WTC11 (cell line): Measurements from ENCODE around the gene ACADVL. TPM values are rescaled to one million over a fixed set of nuclear protein-coding genes. Genes with fewer than 3 reads are reported as not detected.
A peak's percentile ranks its signal among the peaks of the same experiment; 100 is the strongest.
"Not testable (repeated sequence)": the region's sequence is repeated elsewhere in the genome, so short reads cannot be mapped to it uniquely, and the experiment has no call there.

ENCODE experiments used
- ATAC-seq: fragments of 200-7000 bp; cut with Tn5 transposase; 2 replicates; pipeline ENCODE4 v1.10.0; 2021; ENCODE audit warnings: mild to moderate bottlenecking, moderate library complexity
- CTCF ChIA-PET: fragments of 300-600 bp; sonication (Branson Sonifier 250); formaldehyde crosslinking; loops from one replicate; lab custom pipeline; 2021; ENCODE audit warnings: antibody characterized with exemption; lab: Charles Lee
- POLR2A ChIA-PET: fragments of 350-600 bp; sonication (Branson Sonifier 250); formaldehyde crosslinking; loops from one replicate; lab custom pipeline; 2021; ENCODE audit warnings: antibody characterized with exemption; lab: Charles Lee
- DNase-seq: peaks from one replicate; pipeline ENCODE4 v3.0.0; 2021; ENCODE audit warnings: low spot score
- H3K27ac Mint-ChIP-seq: 2 replicates; pipeline ENCODE4 v1.8.0; 2021; ENCODE audit warnings: mixed read lengths
- H3K27me3 Mint-ChIP-seq: 2 replicates; pipeline ENCODE4 v1.8.0; 2021; ENCODE audit warnings: low read depth, mild to moderate bottlenecking, moderate library complexity, mixed read lengths
- H3K36me3 Mint-ChIP-seq: 2 replicates; pipeline ENCODE4 v1.8.0; 2021; ENCODE audit warnings: mixed read lengths
- H3K4me1 Mint-ChIP-seq: 2 replicates; pipeline ENCODE4 v1.8.0; 2022; ENCODE audit warnings: mixed read lengths
- H3K4me3 Mint-ChIP-seq: 2 replicates; pipeline ENCODE4 v1.8.0; 2021; ENCODE audit warnings: mild to moderate bottlenecking, moderate library complexity, mixed read lengths
- H3K9me3 Mint-ChIP-seq: 2 replicates; pipeline ENCODE4 v1.8.0; 2021; ENCODE audit warnings: mixed read lengths
- ATF1 ChIP-seq: sonication (generic); formaldehyde crosslinking; IDR thresholded peaks from 2 replicates; pipeline ENCODE4 v1.8.1; 2023; ENCODE audit warnings: mild to moderate bottlenecking, moderate library complexity, missing genetic modification reagents
- CTCF ChIP-seq: fragments of 200-600 bp; IDR thresholded peaks from 2 replicates; pipeline ENCODE4 v1.8.0; 2022; ENCODE audit warnings: antibody characterized with exemption
- ETV6 ChIP-seq: sonication (generic); formaldehyde crosslinking; IDR thresholded peaks from 2 replicates; pipeline ENCODE4 v1.8.1; 2022; ENCODE audit warnings: mild to moderate bottlenecking, missing genetic modification reagents
- FOXK1 ChIP-seq: sonication (generic); formaldehyde crosslinking; IDR thresholded peaks from 2 replicates; pipeline ENCODE4 v1.8.0; 2022; ENCODE audit warnings: mild to moderate bottlenecking, moderate library complexity, missing genetic modification reagents
- FOXP4 ChIP-seq: sonication (generic); formaldehyde crosslinking; IDR thresholded peaks from 2 replicates; pipeline ENCODE4 v1.8.0; 2022; ENCODE audit warnings: mild to moderate bottlenecking, missing genetic modification reagents
- GABPB1 ChIP-seq: sonication (generic); formaldehyde crosslinking; IDR thresholded peaks from 2 replicates; pipeline ENCODE4 v1.8.1; 2023; ENCODE audit warnings: mild to moderate bottlenecking, missing genetic modification reagents
- IRF2 ChIP-seq: sonication (generic); formaldehyde crosslinking; IDR thresholded peaks from 2 replicates; pipeline ENCODE4 v1.8.0; 2022; ENCODE audit warnings: low read depth, missing genetic modification reagents, borderline replicate concordance
- JAZF1 ChIP-seq: fragments of 250-450 bp; sonication (Bioruptor Pico); IDR thresholded peaks from 2 replicates; pipeline ENCODE4 v1.9.0; 2021; ENCODE audit warnings: moderate library complexity, mild to moderate bottlenecking, inconsistent platforms
- MYBL2 ChIP-seq: sonication (generic); formaldehyde crosslinking; IDR thresholded peaks from 2 replicates; pipeline ENCODE4 v1.8.1; 2023; ENCODE audit warnings: mild to moderate bottlenecking, moderate library complexity, missing genetic modification reagents
- NR1H2 ChIP-seq: sonication (generic); formaldehyde crosslinking; IDR thresholded peaks from 2 replicates; pipeline ENCODE4 v1.9.0; 2021; ENCODE audit warnings: mild to moderate bottlenecking, moderate library complexity, missing genetic modification reagents
- NR2C2 ChIP-seq: sonication (generic); formaldehyde crosslinking; IDR thresholded peaks from 2 replicates; pipeline ENCODE4 v1.8.0; 2022; ENCODE audit warnings: mild to moderate bottlenecking, missing genetic modification reagents
- TCF7 ChIP-seq: sonication (generic); formaldehyde crosslinking; IDR thresholded peaks from 2 replicates; pipeline ENCODE4 v1.8.0; 2022; ENCODE audit warnings: mild to moderate bottlenecking, low read depth, missing genetic modification reagents, moderate library complexity
- TP53 ChIP-seq: sonication (generic); formaldehyde crosslinking; IDR thresholded peaks from 2 replicates; pipeline ENCODE4 v1.8.1; 2023; ENCODE audit warnings: mild to moderate bottlenecking, missing genetic modification reagents
- ZNF121 ChIP-seq: sonication (generic); formaldehyde crosslinking; IDR thresholded peaks from 2 replicates; pipeline ENCODE4 v1.8.0; 2023; ENCODE audit warnings: missing genetic modification reagents
- ZNF219 ChIP-seq: sonication (generic); formaldehyde crosslinking; IDR thresholded peaks from 2 replicates; pipeline ENCODE4 v1.8.0; 2023; ENCODE audit warnings: missing genetic modification reagents, mild to moderate bottlenecking, borderline replicate concordance
- ZNF423 ChIP-seq: fragments of 250-450 bp; sonication (Bioruptor Pico); IDR thresholded peaks from 2 replicates; pipeline ENCODE4 v2.1.2; 2022; ENCODE audit warnings: mild to moderate bottlenecking, moderate library complexity
- total RNA-seq: library from RNA; stranded (reverse); gene quantifications from 3 replicates; pipeline ENCODE4 v1.2.3, GENCODE V29; 2021
- TF ChIP-seq, protein P1 (sequence below): fragments of 250-450 bp; sonication (Bioruptor Pico); IDR thresholded peaks from 2 replicates; pipeline ENCODE4 v1.9.0; 2021; ENCODE audit warnings: moderate library complexity, mild to moderate bottlenecking, inconsistent platforms, borderline replicate concordance
- TF ChIP-seq, protein P2 (sequence below): sonication (generic); formaldehyde crosslinking; IDR thresholded peaks from 2 replicates; pipeline ENCODE4 v1.8.1; 2023; ENCODE audit warnings: mild to moderate bottlenecking, missing genetic modification reagents, moderate library complexity

ACADVL gene
- total RNA-seq, 1 experiment from 2014 or later: 236 TPM

- H3K36me3 Mint-ChIP-seq: no peaks in the 10 kb centered on the region
- DNase-seq (no peak), ATAC-seq (no peak)
- peaks cover 10% of the 10 kb centered on the region for H3K27me3 Mint-ChIP-seq
- peaks cover 12% of the 10 kb centered on the region for H3K4me1 Mint-ChIP-seq
- 0 out of 2 replicates have a peak within 1 kb of the TSS, but pooled peaks have one; percentile 46 for H3K27ac Mint-ChIP-seq
- POLR2A ChIA-PET: no interaction called here
- TF ChIP-seq ZNF423 (CRISPR knock-in tag) (no peak), JAZF1 (CRISPR knock-in tag) (no peak), CTCF (no peak), MYBL2 (CRISPR knock-in tag) (no peak), NR2C2 (CRISPR knock-in tag) (no peak), NR1H2 (CRISPR knock-in tag) (no peak), FOXP4 (CRISPR knock-in tag) (no peak), ZNF219 (CRISPR knock-in tag) (no peak), TCF7 (CRISPR knock-in tag) (no peak), ETV6 (CRISPR knock-in tag) (no peak), TP53 (CRISPR knock-in tag) (no peak), ZNF121 (CRISPR knock-in tag) (no peak), ATF1 (CRISPR knock-in tag) (no peak), FOXK1 (CRISPR knock-in tag) (no peak), GABPB1 (no peak; the same call in 1 of the 2 replicates), IRF2 (no peak)
- TF ChIP-seq, protein P1, sequence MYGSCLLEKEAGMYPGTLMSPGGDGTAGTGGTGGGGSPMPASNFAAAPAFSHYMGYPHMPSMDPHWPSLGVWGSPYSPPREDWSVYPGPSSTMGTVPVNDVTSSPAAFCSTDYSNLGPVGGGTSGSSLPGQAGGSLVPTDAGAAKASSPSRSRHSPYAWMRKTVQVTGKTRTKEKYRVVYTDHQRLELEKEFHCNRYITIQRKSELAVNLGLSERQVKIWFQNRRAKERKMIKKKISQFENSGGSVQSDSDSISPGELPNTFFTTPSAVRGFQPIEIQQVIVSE (CRISPR knock-in tag): no peak
- TF ChIP-seq, protein P2, sequence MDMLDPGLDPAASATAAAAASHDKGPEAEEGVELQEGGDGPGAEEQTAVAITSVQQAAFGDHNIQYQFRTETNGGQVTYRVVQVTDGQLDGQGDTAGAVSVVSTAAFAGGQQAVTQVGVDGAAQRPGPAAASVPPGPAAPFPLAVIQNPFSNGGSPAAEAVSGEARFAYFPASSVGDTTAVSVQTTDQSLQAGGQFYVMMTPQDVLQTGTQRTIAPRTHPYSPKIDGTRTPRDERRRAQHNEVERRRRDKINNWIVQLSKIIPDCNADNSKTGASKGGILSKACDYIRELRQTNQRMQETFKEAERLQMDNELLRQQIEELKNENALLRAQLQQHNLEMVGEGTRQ (CRISPR knock-in tag): no peak
- H3K9me3 Mint-ChIP-seq: no peaks in the 10 kb centered on the region
- H3K4me3 Mint-ChIP-seq: no peak within 1 kb of the TSS
- CTCF ChIA-PET: interaction anchor here (1.1 to 4.5 kb wide), 4 partner anchors 35 to 134 kb away, joined by 3 to 40 read pairs (median 10); no protein-coding TSS in a partner anchor
These were observed 40.2 kb upstream of the ACADVL start, which contains the start of gene ASGR1 for GRCh38 chr17:7179317-7180254. Gene ASGR1, minus strand, starts transcription at chr17:7179370. Its CDS starts 807 bp downstream, at chr17:7178563.

- H3K36me3 Mint-ChIP-seq, H3K9me3 Mint-ChIP-seq, POLR2A ChIA-PET, H3K27ac Mint-ChIP-seq, ATAC-seq, H3K4me3 Mint-ChIP-seq, DNase-seq, H3K27me3 Mint-ChIP-seq: not testable (repeated sequence)
- CTCF ChIA-PET: interaction anchor here (1.2 to 2.1 kb wide), 3 partner anchors 11 to 136 kb away, joined by 3 to 5 read pairs (median 3); no protein-coding TSS in a partner anchor
- peak; percentile 90 for TF ChIP-seq ZNF121 (CRISPR knock-in tag)
- peaks cover 12% of the 10 kb centered on the region for H3K4me1 Mint-ChIP-seq
These were observed 37.6 kb upstream of the ACADVL start for GRCh38 chr17:7182101-7182500.
